Ovary (tissue), 3 donors: Measurements from ENCODE around the gene COL17A1.

Experiments used
- EP300 ChIP-seq: sonication (generic); formaldehyde crosslinking; IDR thresholded peaks from one replicate; pipeline ENCODE4 v1.6.1; 2017; ENCODE audit warnings: antibody characterized with exemption
- POLR2A ChIP-seq: fragments of 450-650 bp; IDR thresholded peaks from one replicate; pipeline ENCODE4 v1.6.1; 2017; ENCODE audit warnings: antibody characterized with exemption, mild to moderate bottlenecking, moderate library complexity
- TF ChIP-seq, protein P1 (sequence below), 3 donors: fragments of 450-650 bp in 2 of 3; fragments of 200-600 bp in 1 of 3; IDR thresholded peaks; one replicate each; pipeline versions ENCODE4 v1.5.1 to v1.8.0; 2016 to 2022; ENCODE audit warnings: antibody characterized with exemption in 3 of 3, mild to moderate bottlenecking in 1 of 3
- donor health status: DM: no; HTN: no; CAD: no.

DNA sequence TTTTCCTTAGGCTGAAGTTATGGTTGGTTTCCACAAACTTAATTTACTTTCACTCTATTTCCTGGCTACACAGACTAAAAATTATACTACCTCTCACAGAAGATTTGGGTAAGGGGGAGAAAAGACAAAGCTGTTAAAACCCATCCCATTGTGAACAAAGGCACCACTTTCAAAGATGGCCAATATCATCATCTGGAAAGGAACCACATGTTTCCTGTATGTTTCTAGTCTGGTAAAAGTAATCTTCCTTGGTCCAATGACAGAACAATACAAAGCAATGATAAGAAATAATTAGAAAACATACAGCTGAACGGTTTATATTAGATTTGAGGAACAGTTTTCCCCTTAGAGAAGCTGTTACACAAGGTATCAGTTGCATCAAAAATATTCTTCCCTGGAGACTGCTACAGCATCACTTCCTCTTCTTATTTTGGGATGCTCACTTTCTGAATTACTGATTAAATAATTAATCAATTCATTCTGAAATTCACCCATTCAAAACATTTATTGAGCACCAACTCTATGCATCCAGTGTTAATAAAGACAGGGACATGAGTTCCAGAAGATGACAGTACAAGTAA is 27.8 kb upstream of the COL17A1 start:
- TF ChIP-seq, protein P1, sequence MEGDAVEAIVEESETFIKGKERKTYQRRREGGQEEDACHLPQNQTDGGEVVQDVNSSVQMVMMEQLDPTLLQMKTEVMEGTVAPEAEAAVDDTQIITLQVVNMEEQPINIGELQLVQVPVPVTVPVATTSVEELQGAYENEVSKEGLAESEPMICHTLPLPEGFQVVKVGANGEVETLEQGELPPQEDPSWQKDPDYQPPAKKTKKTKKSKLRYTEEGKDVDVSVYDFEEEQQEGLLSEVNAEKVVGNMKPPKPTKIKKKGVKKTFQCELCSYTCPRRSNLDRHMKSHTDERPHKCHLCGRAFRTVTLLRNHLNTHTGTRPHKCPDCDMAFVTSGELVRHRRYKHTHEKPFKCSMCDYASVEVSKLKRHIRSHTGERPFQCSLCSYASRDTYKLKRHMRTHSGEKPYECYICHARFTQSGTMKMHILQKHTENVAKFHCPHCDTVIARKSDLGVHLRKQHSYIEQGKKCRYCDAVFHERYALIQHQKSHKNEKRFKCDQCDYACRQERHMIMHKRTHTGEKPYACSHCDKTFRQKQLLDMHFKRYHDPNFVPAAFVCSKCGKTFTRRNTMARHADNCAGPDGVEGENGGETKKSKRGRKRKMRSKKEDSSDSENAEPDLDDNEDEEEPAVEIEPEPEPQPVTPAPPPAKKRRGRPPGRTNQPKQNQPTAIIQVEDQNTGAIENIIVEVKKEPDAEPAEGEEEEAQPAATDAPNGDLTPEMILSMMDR (IDR thresholded peaks at IDR 0.05) = no peak
- TF ChIP-seq EP300 (no peak), POLR2A (no peak)
